ENCODE data around the gene ABCD2. TPM values are rescaled to one million over a fixed set of nuclear protein-coding genes. Genes with fewer than 3 reads are reported as not detected.

Gene ABCD2
- polyA plus RNA-seq, 1 experiment, result not detected

- ChIA-PET CTCF (no interaction called here), POLR2A (no interaction called here)
- TF ChIP-seq CTCF (IDR thresholded peaks at IDR 0.05; ENCODE audit: insufficient read depth, low read depth, low read length), result no peak
Observed at GRCh38 chr12:39592295-39592694, 27.3 kb downstream of the ABCD2 start.

GRCh38 chr12:39588348-39588747, 31.3 kb downstream of the ABCD2 start:
- no peaks in the 10 kb centered on the region for H3K27me3 ChIP-seq (ENCODE audit: control insufficient read depth, insufficient read depth, low read length)
- ChIA-PET CTCF (no interaction called here), POLR2A (no interaction called here)
- DNase-seq (ENCODE audit: low read depth), result no peak
- no peak for TF ChIP-seq CTCF (IDR thresholded peaks at IDR 0.05; ENCODE audit: insufficient read depth, low read depth, low read length)
- H3K36me3 ChIP-seq (ENCODE audit: control insufficient read depth, insufficient read depth, low read length), result no peaks in the 10 kb centered on the region
- H3K4me3 ChIP-seq (ENCODE audit: low read depth, low read length), result no peak overlapping the region

More at GRCh38 chr12:39592295-39592694, 27.3 kb downstream of the ABCD2 start:
- DNase-seq (ENCODE audit: low read depth), result no peak
- Histone ChIP-seq H3K27me3 (ENCODE audit: control insufficient read depth, insufficient read depth, low read length) (no peaks in the 10 kb centered on the region), H3K4me3 (ENCODE audit: low read depth, low read length) (no peak overlapping the region), H3K36me3 (ENCODE audit: control insufficient read depth, insufficient read depth, low read length) (no peaks in the 10 kb centered on the region)

DNA sequence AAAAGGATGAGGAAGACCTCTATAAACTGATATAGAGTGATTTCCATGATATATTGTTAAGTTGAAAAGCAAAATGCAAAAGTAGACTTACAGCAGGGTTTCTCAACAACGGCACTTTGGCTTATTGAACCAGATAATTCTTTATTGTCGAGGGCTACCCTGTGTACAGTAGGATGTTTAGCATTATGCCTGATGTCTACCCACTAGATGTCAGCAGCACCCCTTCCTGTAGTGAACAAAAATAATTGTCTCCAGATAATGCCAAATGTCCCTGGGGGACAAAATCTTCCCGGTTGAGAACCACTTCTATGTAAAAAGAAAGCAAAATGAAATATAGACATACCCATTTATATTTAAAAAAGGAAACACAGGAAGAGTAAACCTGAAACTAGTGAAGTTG, 32.4 kb downstream of the ABCD2 start:
- DNase-seq (ENCODE audit: low read depth), result no peak

GRCh38 chr12:39586816-39587215, 32.8 kb downstream of the ABCD2 start:
- ChIA-PET POLR2A (no interaction called here), CTCF (no interaction called here)
- Histone ChIP-seq H3K27me3 (ENCODE audit: control insufficient read depth, insufficient read depth, low read length) (no peaks in the 10 kb centered on the region), H3K36me3 (ENCODE audit: control insufficient read depth, insufficient read depth, low read length) (no peaks in the 10 kb centered on the region), H3K4me3 (ENCODE audit: low read depth, low read length) (no peak overlapping the region)
- no peak for TF ChIP-seq CTCF (IDR thresholded peaks at IDR 0.05; ENCODE audit: insufficient read depth, low read depth, low read length)
- no peak for DNase-seq (ENCODE audit: low read depth)

More for the DNA sequence above, 32.4 kb downstream of the ABCD2 start:
- ChIA-PET CTCF (interaction anchor here (0.6 kb wide), 1 partner anchor 517 kb away, joined by 3 read pairs; no protein-coding TSS in a partner anchor), POLR2A (no interaction called here)
- Histone ChIP-seq H3K4me3 (ENCODE audit: low read depth, low read length) (no peak overlapping the region), H3K36me3 (ENCODE audit: control insufficient read depth, insufficient read depth, low read length) (no peaks in the 10 kb centered on the region), H3K27me3 (ENCODE audit: control insufficient read depth, insufficient read depth, low read length) (no peaks in the 10 kb centered on the region)
- no peak for TF ChIP-seq CTCF (IDR thresholded peaks at IDR 0.05; ENCODE audit: insufficient read depth, low read depth, low read length)

DNA sequence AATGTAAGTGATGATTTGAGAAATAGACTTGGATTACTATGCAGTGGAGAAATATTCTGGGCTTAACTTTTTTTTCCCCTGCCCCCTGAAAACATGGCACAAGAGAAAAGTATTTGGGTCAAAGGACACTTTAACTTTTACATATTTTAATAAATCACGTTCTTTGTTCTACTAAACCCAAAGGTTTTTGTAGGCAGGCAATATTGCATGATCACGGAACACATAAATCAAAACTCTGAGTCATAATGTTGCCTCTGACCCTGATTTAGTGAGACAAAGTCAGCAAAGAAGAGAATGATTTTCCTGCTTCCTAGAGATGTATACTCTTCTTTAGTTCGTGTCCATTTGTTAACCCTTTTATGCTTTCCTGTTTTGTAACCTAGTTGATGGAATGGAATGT, 38.0 kb downstream of the ABCD2 start:
- no peak for TF ChIP-seq CTCF (IDR thresholded peaks at IDR 0.05; ENCODE audit: insufficient read depth, low read depth, low read length)
- Histone ChIP-seq H3K4me3 (ENCODE audit: low read depth, low read length) (no peak overlapping the region), H3K36me3 (ENCODE audit: control insufficient read depth, insufficient read depth, low read length) (no peaks in the 10 kb centered on the region), H3K27me3 (ENCODE audit: control insufficient read depth, insufficient read depth, low read length) (no peaks in the 10 kb centered on the region)
- no peak for DNase-seq (ENCODE audit: low read depth)
- ChIA-PET POLR2A (no interaction called here), CTCF (no interaction called here)

All from BJ (cell line).